Measurements from ENCODE around the gene B3GALT6. TPM values are rescaled to one million over a fixed set of nuclear protein-coding genes. Genes with fewer than 3 reads are reported as not detected.

B3GALT6 gene
- total RNA-seq, 1 donor from 2014 or later = 30.2 TPM

DNA sequence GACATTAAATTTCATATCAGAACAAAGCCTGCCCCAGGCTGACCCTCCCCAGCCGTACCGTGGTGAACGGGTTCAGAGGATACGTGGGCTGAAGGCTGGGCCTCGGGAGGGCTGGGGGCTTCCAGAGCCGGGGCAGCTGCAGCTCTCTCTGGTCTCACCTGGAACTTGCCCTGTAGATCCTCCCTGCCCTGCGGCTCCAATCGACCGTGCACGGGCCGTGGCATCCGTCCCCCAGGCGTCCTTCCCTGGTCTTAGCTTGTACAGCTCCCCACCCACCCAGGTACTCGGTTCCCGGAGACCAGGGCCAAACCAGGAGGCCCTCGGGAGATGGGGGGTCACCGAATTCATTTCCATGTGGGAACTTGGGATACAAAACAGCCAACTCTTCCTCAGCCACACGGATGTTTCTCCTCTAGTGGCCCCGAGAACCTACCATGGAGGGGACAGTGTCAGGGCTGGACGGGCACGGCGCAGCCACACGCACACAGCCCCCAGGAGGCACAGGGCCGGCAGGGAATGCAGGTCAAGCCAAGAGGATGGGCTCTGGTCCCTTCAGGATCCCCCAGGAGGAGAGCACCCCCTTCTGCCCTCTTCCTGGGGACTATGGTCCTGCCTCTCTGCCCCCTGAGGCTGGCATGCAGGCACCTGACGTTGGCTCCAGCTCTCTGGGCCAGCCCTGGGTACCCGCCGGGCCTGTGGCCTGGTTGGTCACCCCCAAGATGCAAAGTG is 3.1 kb downstream of the B3GALT6 start:
- TF ChIP-seq, protein P1, sequence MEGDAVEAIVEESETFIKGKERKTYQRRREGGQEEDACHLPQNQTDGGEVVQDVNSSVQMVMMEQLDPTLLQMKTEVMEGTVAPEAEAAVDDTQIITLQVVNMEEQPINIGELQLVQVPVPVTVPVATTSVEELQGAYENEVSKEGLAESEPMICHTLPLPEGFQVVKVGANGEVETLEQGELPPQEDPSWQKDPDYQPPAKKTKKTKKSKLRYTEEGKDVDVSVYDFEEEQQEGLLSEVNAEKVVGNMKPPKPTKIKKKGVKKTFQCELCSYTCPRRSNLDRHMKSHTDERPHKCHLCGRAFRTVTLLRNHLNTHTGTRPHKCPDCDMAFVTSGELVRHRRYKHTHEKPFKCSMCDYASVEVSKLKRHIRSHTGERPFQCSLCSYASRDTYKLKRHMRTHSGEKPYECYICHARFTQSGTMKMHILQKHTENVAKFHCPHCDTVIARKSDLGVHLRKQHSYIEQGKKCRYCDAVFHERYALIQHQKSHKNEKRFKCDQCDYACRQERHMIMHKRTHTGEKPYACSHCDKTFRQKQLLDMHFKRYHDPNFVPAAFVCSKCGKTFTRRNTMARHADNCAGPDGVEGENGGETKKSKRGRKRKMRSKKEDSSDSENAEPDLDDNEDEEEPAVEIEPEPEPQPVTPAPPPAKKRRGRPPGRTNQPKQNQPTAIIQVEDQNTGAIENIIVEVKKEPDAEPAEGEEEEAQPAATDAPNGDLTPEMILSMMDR (conservative IDR thresholded peaks at IDR 0.05) = no peak
- Mint-ChIP-seq H3K4me3 (no peak overlapping the region), H3K9me3 (no peaks in the 10 kb centered on the region), H3K36me3 (peaks cover 9% of the 10 kb centered on the region), H3K27ac (no peak overlapping the region), H3K4me1 (ENCODE audit: unreplicated experiment) (peaks cover 15% of the 10 kb centered on the region), H3K27me3 (no peaks in the 10 kb centered on the region)
- DNase-seq (ENCODE audit: extremely low spot score, unreplicated experiment) = no peak

DNA sequence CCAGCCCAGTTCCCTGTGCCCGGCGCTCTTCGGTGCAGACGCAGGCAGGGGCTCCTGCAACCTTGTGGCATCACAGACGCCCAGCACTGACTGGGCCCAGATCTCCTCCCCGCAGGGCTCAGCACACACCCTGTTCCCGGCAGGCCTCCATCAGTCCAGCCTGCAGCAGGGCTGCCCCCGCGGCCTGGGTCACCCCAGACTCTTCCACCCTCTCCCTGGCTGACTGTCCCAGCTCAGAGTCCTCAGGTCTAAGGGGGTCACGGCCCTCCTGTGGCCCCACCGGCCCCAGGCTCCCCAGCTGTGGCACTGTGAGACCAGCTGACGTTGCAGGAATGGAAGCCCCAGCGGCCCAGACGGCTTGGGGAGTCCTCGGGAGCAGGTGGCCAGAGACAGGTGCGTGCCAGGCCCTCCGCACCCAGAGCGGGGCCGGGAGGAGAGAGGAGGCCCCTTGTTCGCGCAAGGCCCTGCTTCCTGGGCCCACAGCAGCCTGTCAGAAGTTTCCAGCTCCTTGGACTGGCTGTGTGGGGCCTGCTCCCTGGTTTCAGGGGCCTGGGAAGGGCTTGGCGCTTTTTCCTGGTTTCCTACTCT is 4.2 kb downstream of the B3GALT6 start:
- H3K9me3 Mint-ChIP-seq = no peaks in the 10 kb centered on the region
- DNase-seq (ENCODE audit: extremely low spot score, unreplicated experiment) = no peak
- H3K36me3 Mint-ChIP-seq = peaks cover 9% of the 10 kb centered on the region
- TF ChIP-seq, protein P1 (conservative IDR thresholded peaks at IDR 0.05) = no peak
- H3K4me1 Mint-ChIP-seq (ENCODE audit: unreplicated experiment) = peaks cover 11% of the 10 kb centered on the region
- H3K4me3 Mint-ChIP-seq = no peak overlapping the region
- H3K27me3 Mint-ChIP-seq = no peaks in the 10 kb centered on the region
- no peak overlapping the region for H3K27ac Mint-ChIP-seq

DNA sequence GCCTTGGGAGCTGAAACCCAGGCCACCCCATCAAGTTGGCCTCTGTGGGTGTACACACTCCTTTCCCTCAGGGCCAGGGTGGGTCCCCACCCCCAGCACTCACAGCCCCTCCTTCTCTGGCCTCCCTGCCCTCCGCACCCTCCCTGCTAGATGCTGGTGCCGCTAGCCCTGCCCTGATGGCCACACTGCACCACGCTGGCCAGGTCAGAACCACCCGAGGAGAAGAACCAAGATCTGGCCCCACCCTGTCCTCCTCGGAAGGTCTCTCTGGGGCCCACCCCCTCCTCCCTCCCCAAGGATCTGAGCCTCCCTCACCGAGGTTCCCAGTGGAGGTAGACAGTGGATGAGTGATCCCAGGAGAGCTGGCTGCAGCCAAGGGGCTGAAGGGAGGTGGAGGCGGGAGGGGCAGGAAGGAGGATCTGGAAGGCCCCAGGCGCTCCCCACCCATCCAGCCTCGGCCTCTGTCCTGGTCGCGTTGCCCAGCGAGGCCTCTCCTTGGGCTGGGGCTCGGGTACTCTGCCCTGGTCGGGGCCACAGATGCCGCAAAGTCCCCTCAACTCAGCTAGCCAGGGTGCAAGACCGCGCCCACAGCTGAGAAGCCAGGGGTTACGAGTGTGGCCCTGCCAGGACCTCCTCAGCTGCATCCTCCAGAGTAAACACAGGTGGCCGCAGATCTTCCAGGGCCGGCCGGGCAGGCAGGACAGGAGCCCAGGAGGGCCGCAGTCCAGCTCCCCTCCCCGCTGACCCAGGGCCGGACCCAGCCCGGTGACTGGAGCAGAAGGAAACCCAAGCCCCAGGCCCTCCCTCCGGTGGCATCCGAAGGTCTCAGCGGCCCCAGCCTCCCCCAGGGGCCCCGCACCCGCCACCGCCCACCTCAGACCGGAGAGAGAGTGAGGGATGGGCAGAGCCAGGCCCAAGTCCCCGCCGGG is 5.2 kb downstream of the B3GALT6 start:
- no peaks in the 10 kb centered on the region for H3K9me3 Mint-ChIP-seq
- H3K27ac Mint-ChIP-seq = no peak overlapping the region
- TF ChIP-seq, protein P1 (conservative IDR thresholded peaks at IDR 0.05) = no peak
- DNase-seq (ENCODE audit: extremely low spot score, unreplicated experiment) = no peak
- H3K4me1 Mint-ChIP-seq (ENCODE audit: unreplicated experiment) = peaks cover 11% of the 10 kb centered on the region
- peaks cover 9% of the 10 kb centered on the region for H3K36me3 Mint-ChIP-seq
- no peak overlapping the region for H3K4me3 Mint-ChIP-seq
- no peaks in the 10 kb centered on the region for H3K27me3 Mint-ChIP-seq

GRCh38 chr1:1237874-1238701 is 6.1 kb downstream of the B3GALT6 start:
- Mint-ChIP-seq H3K27ac (no peak overlapping the region), H3K27me3 (no peaks in the 10 kb centered on the region), H3K4me3 (no peak overlapping the region), H3K4me1 (ENCODE audit: unreplicated experiment) (peaks cover 11% of the 10 kb centered on the region), H3K36me3 (peaks cover 9% of the 10 kb centered on the region), H3K9me3 (no peaks in the 10 kb centered on the region)
- DNase-seq (ENCODE audit: extremely low spot score, unreplicated experiment) = no peak
- TF ChIP-seq, protein P1 (conservative IDR thresholded peaks at IDR 0.05) = no peak

GRCh38 chr1:1238702-1239178 is 6.7 kb downstream of the B3GALT6 start:
- peaks cover 5% of the 10 kb centered on the region for H3K4me1 Mint-ChIP-seq (ENCODE audit: unreplicated experiment)
- DNase-seq (ENCODE audit: extremely low spot score, unreplicated experiment) = no peak
- H3K9me3 Mint-ChIP-seq = no peaks in the 10 kb centered on the region
- no peak overlapping the region for H3K4me3 Mint-ChIP-seq
- peaks cover 5% of the 10 kb centered on the region for H3K36me3 Mint-ChIP-seq
- no peaks in the 10 kb centered on the region for H3K27me3 Mint-ChIP-seq
- TF ChIP-seq, protein P1 (conservative IDR thresholded peaks at IDR 0.05) = no peak
- no peak overlapping the region for H3K27ac Mint-ChIP-seq
